HFF-Myc (cell line): ENCODE results near the gene APOO.

Experiments
- DNase-seq: peaks from one replicate; pipeline ENCODE4 v3.0.0-alpha.2; 2011; ENCODE audit warnings: low read depth; ENCODE audit errors: extremely low read depth
- H3K4me3 ChIP-seq: replicated peaks from 2 replicates; pipeline ENCODE4 v1.5.1; 2011; ENCODE audit warnings: low read depth, mild to moderate bottlenecking, control low read depth, low read length
- TF ChIP-seq, protein P1 (sequence below): IDR thresholded peaks from 2 replicates; pipeline ENCODE4 v1.5.1; 2012; ENCODE audit warnings: mild to moderate bottlenecking, low read depth, low read length, control low read depth; ENCODE audit errors: missing control alignments

The APOO gene

DNA sequence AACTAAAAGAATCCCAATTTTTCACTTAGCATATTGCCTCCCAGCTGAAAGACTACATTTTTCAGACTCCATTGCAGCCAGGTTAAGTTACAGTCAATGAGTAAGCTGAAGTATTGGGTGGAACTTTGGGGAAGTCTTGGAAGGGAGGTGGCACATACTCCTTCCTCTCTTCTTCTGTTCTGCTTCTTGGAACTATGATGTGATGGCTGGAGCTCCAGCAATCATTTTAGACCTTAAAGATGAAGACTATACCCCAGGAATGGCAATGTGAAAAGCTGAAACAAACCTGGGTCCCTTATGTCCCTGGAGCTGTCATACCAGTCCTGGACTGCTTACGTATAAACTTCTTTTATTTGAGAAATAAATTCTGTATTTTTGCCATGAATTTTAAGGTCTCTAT lies 93.9 kb downstream of the APOO start:
- no peak for DNase-seq
- H3K4me3 ChIP-seq, result no peak overlapping the region
- TF ChIP-seq, protein P1, sequence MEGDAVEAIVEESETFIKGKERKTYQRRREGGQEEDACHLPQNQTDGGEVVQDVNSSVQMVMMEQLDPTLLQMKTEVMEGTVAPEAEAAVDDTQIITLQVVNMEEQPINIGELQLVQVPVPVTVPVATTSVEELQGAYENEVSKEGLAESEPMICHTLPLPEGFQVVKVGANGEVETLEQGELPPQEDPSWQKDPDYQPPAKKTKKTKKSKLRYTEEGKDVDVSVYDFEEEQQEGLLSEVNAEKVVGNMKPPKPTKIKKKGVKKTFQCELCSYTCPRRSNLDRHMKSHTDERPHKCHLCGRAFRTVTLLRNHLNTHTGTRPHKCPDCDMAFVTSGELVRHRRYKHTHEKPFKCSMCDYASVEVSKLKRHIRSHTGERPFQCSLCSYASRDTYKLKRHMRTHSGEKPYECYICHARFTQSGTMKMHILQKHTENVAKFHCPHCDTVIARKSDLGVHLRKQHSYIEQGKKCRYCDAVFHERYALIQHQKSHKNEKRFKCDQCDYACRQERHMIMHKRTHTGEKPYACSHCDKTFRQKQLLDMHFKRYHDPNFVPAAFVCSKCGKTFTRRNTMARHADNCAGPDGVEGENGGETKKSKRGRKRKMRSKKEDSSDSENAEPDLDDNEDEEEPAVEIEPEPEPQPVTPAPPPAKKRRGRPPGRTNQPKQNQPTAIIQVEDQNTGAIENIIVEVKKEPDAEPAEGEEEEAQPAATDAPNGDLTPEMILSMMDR, result no peak

DNA sequence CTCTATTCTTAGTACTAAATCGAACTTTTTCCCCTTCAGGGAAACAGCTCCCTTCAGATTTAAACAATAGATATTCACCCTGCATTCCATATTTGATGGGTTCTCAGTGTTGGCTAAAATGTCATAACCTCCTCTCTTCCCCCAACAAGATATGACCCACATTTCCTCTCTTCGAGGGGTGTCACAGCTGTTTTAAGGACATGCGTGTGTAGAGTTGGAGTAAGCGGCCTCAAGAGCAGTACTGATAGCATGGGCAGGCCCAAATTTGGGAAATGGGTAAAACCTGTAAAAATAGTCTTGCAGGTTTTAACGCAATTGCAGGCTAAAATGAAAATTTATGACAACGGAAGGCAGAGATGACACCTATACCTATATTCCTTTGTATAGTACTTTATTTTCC lies 96.1 kb downstream of the APOO start:
- DNase-seq, result no peak
- no peak overlapping the region for H3K4me3 ChIP-seq

DNA sequence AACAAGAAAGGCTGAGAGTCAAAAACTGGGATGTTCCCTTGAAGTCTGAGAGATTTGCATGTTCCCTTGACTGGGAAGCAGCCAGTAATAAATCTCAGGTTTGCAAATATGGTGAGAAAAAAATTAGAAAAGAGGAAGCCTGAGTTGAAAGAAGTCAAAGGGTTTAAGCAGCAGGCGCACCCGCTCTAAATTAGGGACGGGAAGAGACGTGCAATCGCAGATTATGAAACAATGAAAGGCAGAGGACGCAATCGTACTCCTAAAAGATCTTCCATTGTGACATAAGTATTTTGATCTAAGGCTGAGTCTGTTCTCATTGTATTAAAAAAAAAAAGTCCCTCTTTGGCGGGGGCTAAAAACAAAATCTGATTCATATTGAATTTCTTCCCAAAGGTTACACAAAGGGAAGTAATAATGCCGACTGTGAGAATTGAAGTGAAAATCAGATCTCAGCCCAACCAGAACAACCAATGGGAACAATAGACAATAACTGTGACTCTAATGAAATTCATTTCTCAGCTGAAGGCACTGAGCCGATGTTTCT lies 96.6 kb downstream of the APOO start:
- TF ChIP-seq, protein P1, result no peak
- no peak overlapping the region for H3K4me3 ChIP-seq
- DNase-seq, result no peak

More for the DNA sequence above, 96.1 kb downstream of the APOO start:
- TF ChIP-seq, protein P1, result no peak

DNA sequence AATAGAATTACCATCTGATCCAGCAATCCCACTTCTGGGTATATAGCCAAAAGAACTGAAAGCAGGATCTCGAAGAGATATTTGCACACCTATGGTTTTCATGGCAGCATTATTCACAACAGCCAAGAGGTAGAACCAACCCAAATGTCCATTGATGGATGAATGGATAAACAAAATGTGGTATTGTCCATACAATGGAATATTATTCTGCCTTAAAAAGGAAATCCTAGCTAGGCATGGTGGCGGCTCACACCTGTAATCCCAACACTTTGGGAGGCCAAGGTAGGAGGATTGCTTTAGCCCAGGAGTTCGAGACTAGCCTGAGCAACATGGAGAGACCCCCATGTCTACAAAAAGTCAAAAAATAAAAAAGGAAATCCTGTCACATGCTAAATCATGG lies 97.5 kb downstream of the APOO start:
- DNase-seq, result no peak

DNA sequence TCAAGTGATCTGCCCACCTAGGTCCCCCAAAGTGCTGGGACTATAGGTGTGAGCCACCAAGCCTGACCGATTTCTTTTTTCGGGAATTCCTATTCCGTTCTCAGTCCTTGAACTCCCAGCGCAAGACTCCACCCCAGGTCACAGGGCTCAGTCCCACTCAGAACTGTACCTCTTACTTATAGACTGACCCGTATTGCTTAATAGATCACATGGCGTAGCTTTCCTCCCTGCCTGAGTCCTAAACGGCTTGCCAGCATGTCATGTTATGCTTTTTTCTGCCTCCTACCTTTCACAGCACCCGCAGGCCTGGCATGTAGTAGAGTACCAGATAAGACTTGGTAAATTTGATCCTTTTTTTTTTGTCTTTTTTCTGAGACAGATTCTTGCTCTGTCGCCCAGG lies 102.3 kb downstream of the APOO start:
- H3K4me3 ChIP-seq, result no peak overlapping the region
- DNase-seq, result no peak
- TF ChIP-seq, protein P1, result no peak

More for the DNA sequence above, 97.5 kb downstream of the APOO start:
- TF ChIP-seq, protein P1, result no peak
- H3K4me3 ChIP-seq, result no peak overlapping the region

DNA sequence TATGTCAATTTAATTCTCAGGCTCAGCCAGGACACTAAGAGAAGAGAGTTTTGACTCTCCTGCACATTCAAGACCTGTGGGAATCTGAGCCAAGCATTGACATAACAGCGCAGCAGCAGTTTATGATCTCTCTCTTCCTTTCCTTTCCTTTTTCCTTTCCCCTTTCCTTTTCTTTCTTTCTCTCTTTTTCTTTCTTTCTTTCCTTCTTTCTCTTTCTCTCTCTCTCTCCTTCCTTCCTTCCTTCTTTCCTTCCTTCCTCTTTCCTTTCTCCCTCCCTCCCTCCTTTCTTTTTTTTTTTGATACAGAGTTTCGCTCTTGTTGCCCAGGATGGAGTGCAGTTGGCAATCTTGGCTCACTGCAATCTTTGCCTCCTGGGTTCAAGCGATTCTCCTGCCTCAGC lies 103.2 kb downstream of the APOO start:
- DNase-seq, result no peak
- TF ChIP-seq, protein P1, result no peak
- no peak overlapping the region for H3K4me3 ChIP-seq

DNA sequence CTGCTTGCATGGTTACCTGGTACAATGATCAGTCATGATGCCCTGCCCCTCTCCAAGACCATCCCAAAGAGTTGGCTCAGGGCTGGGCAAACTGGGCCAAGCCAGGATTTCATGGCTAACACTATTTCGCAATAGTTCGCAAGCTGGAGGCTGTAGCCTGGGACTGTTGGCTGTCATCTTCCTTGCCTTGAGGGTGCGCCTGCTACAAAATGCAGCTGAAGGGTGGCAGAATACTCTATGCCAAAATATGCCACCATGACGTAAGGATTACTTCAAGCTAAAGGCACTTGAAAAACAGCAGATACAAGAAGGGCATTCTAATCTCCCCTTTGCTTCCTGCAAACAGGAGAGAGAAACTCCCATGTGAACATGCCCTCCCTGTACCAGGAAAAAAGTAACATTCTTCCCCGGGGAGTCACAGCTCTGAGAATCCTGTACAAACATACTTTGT lies 103.8 kb downstream of the APOO start:
- TF ChIP-seq, protein P1, result no peak
- DNase-seq, result no peak
- no peak overlapping the region for H3K4me3 ChIP-seq
